HG03469 (cell line): Measurements from ENCODE around the gene TMEM117.

Experiments used
- ATAC-seq: cut with Tn5 transposase; IDR thresholded peaks from one replicate; pipeline ENCODE4 v1.9.1; 2021; ENCODE audit warnings: mild to moderate bottlenecking, moderate library complexity, moderate number of reproducible peaks; ENCODE audit not compliant: unreplicated experiment

TMEM117 gene

DNA sequence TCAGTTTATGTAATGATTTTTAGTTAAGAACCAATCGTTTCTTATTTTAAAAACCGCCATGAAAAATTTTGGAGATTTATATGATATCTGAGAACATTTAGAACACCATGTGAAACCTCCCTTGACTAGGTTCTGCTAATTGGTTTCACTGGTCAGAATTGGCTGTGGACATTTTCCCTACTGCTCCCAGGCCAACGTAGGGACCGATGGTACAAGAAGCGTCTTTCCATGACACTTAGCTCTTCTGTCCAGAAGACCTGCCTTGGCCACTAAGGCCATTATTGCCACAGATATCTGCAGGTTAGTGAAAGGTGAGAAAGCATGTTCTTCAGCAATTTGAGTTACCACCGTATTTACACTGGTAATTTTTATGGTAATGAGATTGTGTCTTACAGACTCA lies 424.0 kb downstream of the TMEM117 start:
- no peak for ATAC-seq

DNA sequence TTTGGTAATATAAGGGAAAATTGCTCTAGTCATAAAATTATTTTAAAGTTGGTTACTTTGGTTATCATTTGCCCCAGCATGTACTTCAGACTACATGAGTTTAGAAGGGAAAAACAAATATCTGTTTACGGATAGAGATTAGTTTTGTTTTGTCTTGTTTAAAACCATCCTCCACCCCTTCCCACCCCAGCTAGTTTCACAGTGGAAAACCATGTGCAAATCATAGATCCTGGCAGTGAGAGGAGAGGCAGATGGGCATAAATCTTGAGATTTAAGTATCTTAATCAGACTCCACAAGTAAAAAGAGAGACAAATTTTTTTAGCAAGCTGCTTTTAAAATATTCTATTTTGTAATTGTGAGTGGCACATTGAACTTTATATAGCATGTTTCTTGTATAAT lies 424.7 kb downstream of the TMEM117 start:
- ATAC-seq = no peak

DNA sequence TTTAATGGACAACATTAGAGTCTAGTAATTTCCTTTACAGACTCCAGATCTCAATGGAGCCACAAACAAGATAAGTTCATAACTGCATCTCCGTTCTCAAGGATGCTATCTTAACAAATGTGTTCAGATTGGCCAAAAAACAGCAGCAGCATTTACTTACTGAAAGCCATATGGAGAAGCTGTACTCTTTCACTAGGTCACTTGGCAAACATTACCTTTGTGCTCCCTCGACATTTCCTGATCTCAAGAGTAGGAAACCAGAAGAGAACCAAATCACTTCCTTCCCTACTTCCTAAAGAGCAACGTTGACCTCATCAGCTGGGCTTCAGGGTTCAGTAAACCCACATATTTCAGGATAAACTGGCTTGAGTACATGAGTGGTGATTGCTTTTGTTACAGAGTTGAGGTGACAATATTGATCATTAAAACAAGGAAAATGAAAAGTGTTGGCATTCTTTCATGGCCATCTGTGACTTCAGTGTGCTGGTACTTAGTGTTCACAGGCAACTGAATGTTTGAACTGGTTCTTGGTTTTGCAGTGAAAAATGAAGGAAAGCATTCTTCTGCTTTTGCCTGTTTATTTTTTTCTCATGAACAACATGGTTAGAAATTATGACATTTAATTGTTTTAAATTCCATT lies 449.6 kb downstream of the TMEM117 start:
- ATAC-seq = no peak

DNA sequence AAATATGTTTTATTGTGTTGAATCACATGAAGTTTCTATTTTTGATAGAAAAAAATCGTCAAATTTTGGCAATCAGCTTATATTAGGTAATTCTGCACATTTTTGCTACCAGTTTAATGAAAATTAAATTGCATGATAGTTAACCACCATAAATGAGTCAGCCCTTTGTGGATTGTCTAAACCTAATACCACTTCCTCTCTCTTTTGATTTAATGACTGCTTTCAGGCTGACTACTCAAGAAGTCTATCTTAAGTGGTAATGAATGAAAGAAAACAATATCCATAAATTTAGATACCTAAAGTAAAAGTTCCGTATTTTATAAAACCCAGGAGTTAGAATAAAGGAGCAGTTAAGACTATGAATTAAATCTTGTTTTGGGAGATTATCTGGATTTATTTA lies 450.5 kb downstream of the TMEM117 start:
- no peak for ATAC-seq

DNA sequence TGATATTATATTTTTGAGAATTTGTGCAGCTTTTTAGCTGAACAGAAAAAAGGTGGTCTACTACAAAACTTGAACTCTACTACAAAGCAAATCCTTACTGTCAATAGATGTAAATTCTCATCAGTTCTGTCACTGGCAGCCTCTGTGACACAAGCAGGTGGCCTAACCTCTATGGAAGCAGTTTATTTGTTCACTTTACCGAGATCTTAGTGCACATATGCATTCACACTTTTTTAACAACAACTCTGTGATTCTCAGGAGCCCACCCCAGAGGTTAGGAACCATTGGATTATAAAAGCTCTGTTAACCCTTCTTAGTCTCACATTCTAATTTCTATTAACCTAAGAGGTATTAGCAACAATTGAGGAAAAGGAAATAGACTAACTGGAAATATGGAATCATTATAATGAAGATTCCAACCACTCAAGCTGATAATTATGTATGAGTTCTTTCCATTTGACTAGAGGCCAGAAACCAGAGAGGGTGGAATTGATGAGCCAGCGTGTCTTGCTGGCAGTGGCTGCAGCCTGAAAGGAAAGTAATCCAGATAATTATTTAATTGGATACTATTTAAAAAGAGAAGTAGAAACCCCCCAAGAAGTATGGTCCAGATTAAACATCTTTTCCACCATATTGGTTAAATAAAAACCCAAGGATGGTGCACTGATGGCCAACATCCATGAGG lies 451.1 kb downstream of the TMEM117 start:
- no peak for ATAC-seq

DNA sequence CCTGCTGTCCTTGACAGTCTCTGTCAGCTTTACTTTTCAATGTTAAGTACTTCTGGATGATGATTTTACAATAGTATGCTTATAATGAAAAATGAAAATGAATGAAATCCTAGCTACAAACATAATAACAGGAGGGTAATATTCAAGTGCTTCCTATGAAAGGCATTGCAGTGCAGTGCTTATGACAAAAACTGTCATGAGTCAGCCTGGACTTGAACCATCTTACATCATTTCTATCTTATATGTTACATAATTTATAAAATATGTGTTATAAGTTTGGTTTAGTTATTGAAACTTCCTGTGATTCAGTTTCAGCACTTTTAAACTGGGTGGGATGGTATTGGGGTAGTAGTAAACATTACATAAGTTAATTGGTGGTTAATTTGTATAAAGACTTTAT lies 451.7 kb downstream of the TMEM117 start:
- no peak for ATAC-seq

DNA sequence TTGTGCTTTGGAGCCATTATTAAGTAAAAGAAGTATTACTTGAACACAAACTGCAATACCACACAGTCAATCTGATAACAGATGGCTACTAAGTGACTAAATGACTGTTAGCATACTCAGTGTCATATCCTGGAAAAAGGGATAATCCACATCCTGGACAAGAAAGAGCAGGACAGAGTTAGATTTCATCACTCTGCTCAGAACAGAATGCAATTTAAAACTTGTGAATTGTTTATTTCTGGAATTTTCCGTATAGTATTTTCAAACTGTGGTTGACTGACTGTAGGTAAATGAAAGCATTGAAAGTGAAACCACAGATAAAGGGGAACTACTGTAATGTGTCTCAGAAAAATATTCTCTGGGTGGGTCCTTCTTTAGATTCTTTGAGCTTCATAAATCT lies 458.8 kb downstream of the TMEM117 start:
- peak; percentile 91 for ATAC-seq

DNA sequence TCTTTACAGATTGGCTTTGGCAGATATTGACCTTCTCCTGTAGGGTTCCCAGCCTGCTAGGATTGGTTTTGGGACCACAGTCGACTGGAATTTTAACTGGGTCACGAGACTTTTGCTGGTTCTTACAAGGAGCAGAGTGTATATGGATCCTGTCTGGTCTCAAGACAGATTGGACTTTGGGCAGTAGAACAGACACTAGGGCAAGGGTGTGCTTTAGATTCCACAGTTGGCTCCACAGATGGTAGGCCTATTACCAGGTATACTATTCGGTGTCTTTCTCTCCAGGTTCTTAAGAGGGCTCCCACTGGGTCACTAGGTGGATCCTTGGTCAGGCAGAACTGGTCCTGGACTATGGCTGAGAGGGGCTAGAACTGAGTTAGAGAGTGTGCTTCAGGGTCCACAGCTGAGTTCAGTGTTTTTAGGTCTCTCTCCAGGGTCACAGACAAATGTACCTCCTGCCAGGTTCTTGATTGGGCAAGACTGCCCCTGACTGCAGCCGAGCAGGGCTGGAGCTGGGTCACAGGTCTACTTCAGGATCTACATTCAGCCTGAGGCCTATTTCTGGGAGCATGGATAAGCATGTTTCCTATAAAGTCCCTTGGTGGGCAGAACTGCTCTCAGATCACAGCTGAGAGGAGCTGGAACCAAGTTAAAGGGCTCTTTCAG lies 460.2 kb downstream of the TMEM117 start:
- no peak for ATAC-seq

DNA sequence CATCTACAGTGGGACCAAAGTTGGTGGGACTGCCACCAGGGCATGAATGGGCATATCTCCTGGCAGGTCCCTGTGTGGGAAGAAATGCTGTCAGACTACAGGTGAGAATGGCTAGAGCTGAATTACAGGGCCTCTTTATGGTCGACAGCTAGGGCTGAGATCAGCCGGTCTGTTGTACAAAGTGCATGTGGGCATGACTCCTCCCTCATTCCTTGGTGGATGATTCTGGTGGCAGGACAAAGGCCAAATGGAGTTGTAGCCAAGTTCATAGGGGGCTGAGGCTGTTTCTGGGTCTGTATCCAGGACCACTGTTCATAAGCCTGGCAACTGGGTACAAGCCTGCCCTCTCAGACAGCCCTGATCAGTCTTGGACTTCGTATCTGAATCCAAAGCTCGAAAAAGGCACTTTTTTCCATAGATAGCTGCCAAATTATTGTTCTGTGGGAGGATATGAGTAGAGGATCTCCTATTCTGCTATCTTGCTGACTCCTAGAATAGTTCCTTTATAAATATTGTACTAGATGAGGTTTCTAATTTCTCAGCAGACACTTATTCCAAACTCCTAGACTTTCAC lies 460.8 kb downstream of the TMEM117 start:
- no peak for ATAC-seq

DNA sequence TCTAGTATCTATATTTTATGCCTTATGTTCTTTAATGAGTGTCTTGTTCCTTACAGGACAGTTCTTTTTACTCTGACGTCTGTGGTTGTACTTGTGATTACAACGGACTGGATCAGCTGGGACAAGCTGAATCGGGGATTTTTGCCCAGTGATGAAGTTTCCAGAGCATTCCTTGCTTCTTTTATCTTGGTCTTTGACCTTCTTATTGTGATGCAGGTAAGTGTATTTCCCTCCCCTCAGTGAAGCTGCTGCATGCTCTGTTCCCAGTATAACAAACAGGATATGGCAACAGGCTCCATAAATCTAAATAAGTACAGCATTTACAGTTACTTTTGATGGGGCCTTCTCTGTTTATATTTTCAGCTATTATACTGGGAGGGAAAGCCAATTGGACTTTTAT lies 463.6 kb downstream of the TMEM117 start:
- ATAC-seq = no peak

DNA sequence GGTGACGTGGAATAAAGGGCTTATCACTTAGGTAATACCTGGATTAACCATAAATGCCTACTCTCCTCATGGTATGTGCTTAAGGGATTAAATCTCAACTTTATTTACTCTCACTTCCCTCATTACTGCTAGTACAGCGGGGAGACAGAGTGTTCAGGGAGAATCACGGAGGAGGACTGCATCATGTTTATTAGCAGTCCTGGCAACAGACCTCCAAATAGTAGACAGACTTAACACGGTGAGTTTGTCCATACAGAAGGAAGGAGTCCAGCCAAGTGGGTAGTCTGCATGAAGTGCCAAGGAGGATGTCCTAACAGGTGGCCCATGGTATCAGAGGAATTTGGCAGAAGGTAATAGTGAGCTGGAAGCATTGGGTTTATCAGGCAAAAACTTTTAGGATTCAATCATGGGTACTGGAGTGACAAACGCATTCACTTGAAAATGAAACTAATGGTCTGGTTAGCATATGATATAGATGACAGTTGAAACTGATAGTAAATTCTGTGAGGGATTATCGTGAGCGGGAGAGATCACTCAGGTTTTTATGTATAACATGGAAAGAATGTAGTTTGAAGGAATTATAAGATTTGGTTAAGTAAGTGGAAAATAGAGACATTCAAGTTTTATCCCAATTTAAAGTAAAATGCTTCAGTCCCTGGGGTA lies 471.8 kb downstream of the TMEM117 start:
- no peak for ATAC-seq

DNA sequence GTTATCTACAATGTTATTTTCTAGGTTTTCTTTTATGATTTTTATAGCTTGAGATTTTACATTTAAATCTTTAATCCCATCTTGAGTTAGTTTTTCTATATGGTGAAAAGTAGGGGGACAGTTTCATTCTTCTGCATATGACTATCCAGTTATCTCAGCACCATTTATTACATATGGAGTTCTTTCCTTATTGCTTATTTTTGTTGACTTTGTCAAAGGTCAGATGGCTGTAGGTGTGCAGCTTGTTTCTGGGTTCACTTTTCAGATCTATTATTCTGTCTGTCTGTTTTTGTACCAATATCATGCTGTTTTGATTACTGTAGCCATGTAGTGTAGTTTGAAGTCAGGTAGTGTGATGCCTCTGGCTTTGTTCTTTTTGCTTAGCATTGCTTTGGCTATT lies 477.3 kb downstream of the TMEM117 start:
- no peak for ATAC-seq

DNA sequence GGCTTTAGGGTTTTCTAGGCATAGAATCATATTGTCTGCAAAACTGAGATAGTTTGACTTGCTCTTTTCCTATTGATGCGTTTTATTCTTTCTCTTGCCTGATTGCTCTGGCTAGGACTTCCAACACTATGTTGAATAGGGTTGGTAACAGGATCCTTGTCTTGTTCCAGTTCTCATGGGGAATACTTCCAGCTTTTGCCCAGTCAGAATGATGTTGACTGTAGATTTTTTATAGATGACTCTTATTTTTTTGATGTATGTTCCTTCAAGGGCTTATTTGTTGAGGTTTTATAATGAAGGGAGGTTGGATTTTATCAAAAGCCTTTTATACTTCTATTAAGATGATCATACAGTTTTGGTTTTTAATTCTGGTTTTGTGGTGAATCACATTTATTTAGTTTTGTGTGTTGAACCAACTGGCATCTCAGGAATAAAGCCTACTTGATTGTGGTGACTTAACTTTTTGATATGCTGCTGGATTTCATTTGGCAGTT lies 478.2 kb downstream of the TMEM117 start:
- ATAC-seq = no peak

DNA sequence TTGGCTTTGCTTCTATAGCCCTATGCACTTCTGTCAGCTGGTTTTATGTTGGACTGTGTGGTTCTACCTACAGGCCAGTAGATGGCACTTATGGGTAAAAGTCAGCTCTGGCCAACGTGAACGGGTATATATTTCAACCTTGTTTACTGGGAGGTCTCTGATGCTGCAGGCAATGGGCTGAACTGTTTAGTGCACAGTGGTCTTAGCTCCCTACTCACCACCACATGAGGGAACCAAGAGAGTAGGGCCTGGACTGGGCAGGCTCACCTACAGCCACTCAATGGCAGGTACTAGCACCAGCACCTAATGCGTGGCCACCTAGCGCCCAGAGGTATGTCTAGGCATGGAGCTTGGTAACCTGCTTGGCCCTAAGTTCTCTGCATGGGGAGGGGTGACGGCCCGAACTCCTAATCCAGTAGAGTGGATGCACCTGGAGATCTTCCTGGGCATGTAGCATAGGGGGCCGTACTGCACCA lies 481.8 kb downstream of the TMEM117 start:
- peak; percentile 81 for ATAC-seq

DNA sequence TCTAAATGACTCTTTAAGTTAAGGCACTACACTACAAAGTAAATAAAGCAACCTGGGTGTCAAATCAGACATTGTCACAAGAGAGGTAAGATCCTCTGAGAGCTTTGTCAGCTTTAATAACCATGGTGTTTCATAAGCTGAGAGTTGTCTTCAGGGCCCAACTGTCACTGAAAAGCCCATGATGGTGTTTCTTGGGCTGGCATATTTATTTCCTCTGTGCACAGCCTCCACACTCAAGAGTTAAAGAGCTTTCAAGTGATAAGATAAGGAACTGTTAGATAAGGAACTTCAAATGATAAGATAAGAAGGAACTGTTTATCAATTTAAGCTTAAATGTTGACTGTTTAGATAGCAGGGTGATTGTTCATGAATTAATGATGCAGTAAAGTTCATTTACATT lies 495.4 kb downstream of the TMEM117 start:
- ATAC-seq = no peak

DNA sequence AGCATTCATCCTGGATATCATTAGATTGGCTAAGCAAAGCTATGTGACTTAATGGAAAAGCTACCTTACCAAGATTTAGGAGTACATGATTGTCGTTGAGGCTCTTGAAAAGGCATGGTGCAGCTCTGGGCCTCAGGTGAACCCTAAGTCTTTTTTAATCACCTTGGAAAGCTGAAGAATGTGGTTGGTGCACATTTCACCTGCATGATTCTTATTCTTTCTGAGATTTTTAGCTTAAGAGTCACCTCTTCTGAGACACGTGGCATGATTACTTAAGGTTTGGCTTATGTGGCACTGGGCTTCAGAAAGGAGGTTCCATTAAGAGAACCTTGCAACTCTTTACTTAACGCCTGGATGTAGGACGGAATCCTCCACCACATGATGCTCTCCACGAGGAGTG lies 498.5 kb downstream of the TMEM117 start:
- no peak for ATAC-seq

DNA sequence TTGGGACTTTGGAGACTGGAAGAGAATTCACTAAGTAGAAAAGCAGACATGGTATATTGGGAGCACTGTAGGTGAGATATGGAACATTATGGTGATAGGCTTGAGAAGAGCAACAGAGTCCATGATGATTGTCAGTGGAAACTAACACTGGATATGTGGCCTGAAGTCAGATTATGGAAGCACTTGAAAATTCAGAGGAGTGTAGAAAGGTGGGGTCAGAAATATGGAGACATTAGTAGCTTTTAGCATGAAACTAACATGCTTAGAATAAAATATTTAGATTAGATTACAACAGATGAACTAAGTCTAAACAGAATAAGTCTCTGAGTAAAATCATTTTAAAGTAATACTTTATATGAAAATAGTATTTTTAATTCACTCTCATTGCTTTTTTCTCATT lies 499.1 kb downstream of the TMEM117 start:
- no peak for ATAC-seq

DNA sequence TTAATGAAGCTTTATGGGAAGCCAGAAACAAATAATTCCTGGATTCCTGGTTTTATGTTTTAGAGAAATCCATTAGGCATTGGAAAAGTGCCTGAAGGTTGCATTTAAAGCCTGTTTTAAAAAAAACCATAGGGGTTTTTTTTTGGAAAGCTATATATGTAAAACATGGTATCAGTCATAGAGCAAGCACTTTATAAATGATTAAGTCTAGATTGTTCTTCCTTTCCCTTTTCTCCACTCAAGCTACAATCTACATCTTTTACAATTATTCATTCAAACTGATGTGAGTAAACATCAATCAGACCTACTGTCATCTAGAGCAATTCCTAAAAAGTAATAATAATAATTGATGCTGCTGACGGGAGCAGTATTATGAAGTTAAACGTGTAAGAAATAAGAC lies 500.7 kb downstream of the TMEM117 start:
- ATAC-seq = no peak

DNA sequence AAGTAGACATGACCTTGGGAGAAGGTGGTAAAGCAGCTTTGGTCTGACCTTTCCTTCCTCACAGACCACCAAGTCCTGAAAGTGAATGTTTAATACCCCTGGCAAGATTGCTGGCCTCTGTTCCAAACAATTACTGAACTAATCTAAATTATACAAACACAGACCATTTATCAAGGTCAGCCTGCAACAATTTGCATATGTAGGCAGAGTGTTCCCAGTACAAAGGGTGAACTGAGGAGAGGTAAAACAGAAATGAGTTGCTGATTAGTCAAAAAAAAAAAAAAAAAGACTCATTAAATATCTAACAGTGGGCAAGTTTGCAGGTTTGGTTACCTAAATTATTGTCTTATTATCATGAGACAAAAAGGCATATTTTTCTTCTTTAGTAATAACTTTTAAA lies 506.5 kb downstream of the TMEM117 start:
- no peak for ATAC-seq

DNA sequence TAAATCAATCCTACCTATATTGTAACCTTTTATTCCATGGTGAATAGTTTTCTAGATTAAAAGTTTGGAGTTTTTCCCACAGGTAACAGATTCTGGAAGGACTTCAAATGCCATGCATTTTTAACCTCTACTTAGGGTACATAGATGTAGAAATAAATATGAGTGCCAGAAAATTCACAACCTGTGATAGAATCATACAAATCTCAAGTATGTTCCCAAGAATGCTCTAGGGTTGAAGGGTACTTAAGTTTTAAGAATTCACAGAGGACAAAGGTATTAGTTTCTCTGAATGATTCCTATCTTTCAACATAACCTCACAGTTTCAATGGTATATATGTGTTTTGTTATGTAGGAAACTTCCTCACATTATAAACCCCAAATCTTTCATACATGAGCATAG lies 511.3 kb downstream of the TMEM117 start:
- ATAC-seq = no peak

DNA sequence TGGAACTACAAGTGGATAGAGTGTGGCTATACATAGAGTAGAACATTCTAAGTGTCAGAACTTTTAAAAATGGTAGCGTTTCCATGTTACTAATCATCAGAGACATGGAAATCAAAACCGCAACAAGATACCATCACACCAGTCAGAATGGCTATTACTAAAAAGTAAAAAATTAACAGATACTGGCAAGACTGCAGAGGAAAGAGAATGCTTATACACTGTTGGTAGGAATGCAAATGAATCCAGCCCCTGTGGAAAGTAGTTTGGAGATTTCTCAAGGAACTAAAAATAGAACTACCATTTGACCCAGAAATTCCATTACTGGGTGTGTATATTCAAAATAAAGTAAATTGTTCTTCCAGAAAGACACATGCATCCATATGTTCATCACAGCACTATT lies 521.6 kb downstream of the TMEM117 start:
- no peak for ATAC-seq
